Activated CD4-positive, alpha-beta T cell treated with anti-CD3 and anti-CD28 coated beads for 36 hours (primary cell): Measurements from ENCODE around the gene DDTL. TPM values are rescaled to one million over a fixed set of nuclear protein-coding genes. Genes with fewer than 3 reads are reported as not detected.
"Not testable (repeated sequence)": the region's sequence is repeated elsewhere in the genome, so short reads cannot be mapped to it uniquely, and the experiment has no call there.

ENCODE experiments used
- ATAC-seq: fragments of 200-7000 bp; cut with Tn5 transposase; one replicate; pipeline ENCODE4 v1.10.0; 2021; ENCODE audit warnings: mild to moderate bottlenecking, moderate library complexity
- CTCF ChIA-PET: fragments of 350-600 bp; sonication (Branson Sonifier 250); formaldehyde crosslinking; loops from one replicate; lab custom pipeline; 2021; ENCODE audit warnings: antibody characterized with exemption; lab: Charles Lee
- POLR2A ChIA-PET: fragments of 350-600 bp; sonication (Branson Sonifier 250); formaldehyde crosslinking; loops from one replicate; lab custom pipeline; 2021; ENCODE audit warnings: antibody characterized with exemption, inconsistent platforms; lab: Charles Lee
- DNase-seq: peaks from one replicate; pipeline ENCODE4 v3.0.0-alpha.2; 2020
- H3K27ac Mint-ChIP-seq: one replicate; pipeline ENCODE4 v1.8.0; 2021; ENCODE audit warnings: mixed read lengths
- H3K27me3 Mint-ChIP-seq: one replicate; pipeline ENCODE4 v1.8.0; 2021; ENCODE audit warnings: mixed read lengths
- H3K36me3 Mint-ChIP-seq: one replicate; pipeline ENCODE4 v1.8.0; 2021; ENCODE audit warnings: low read depth, mixed read lengths
- H3K4me1 Mint-ChIP-seq: one replicate; pipeline ENCODE4 v1.8.0; 2021; ENCODE audit warnings: mixed read lengths
- H3K4me3 Mint-ChIP-seq: one replicate; pipeline ENCODE4 v1.8.0; 2021; ENCODE audit warnings: mild to moderate bottlenecking, moderate library complexity, mixed read lengths
- H3K9me3 Mint-ChIP-seq: one replicate; pipeline ENCODE4 v1.8.0; 2021; ENCODE audit warnings: low read depth, mixed read lengths
- intact Hi-C, 2 experiments: fragments of 100-400 bp; cut with DNase I in 1 of 2; cut with micrococcal nuclease in 1 of 2; formaldehyde crosslinking; loops; one replicate each; pipeline versions ENCODE4 v1.14.2 to v1.15.1; 2022 to 2024; cut with DNase I, micrococcal nuclease
- total RNA-seq, 2 experiments: library from RNA; stranded (reverse); gene quantifications; one replicate each; pipeline ENCODE4 v1.2.3, GENCODE V29; 2021

Gene DDTL
- 1 to 10 TPM; 2.3 to 2.8 TPM for total RNA-seq

DNA sequence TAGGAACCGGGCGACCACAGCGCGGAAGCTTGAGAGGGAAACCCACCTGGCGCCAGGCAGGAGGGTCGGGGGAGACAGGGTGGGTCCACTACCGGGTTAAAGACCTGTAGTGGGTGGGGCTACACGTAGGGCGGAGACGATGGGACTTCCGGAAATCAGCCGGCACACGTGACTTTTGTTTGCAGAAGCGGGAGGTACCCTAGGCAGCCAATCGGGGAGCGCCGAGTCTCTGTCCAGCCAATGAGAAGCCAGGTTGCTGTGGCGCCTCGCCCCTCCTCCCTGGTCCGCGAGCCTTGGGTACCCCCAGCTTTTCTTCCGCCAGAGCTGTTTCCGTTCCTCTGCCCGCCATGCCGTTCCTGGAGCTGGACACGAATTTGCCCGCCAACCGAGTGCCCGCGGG, at the start of gene DDTL:
DDTL (plus strand) TSS at position 321 of the 400 bp plus-strand sequence; CDS start at position 348, 27 bp downstream.
- H3K27ac Mint-ChIP-seq, intact Hi-C loops, POLR2A ChIA-PET, DNase-seq, H3K27me3 Mint-ChIP-seq, H3K9me3 Mint-ChIP-seq, CTCF ChIA-PET, H3K4me3 Mint-ChIP-seq: not testable (repeated sequence)
- Mint-ChIP-seq H3K36me3 (peaks cover 18% of the 10 kb centered on the region), H3K4me1 (peaks cover 14% of the 10 kb centered on the region)
- peak; percentile 99 for ATAC-seq

DNA sequence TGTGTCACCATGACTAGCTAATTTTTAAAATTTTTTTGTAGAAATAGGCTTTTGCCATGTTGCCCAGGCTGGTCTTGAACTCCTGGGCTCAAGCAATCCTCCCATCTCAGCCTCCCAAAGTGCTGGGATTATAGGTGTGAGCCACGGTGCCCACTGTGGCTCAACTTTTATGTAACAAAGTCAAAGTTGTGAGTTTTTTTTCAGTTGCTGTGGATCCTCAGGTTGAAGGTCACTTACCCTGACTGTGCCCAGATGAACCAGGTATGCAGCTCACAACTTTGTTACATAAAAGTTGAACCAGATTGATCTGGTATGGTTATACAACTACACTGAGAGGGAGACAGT, 46.4 kb upstream of the DDTL start:
- DNase-seq, H3K27ac Mint-ChIP-seq, intact Hi-C loops, H3K4me3 Mint-ChIP-seq, ATAC-seq, H3K4me1 Mint-ChIP-seq, H3K27me3 Mint-ChIP-seq, POLR2A ChIA-PET, H3K9me3 Mint-ChIP-seq: not testable (repeated sequence)
- peaks cover 16% of the 10 kb centered on the region for H3K36me3 Mint-ChIP-seq
- CTCF ChIA-PET = interaction anchor here (1.0 to 2.0 kb wide), 4 partner anchors 10 to 28 kb away, joined by 3 to 9 read pairs (median 4); no protein-coding TSS in a partner anchor

DNA sequence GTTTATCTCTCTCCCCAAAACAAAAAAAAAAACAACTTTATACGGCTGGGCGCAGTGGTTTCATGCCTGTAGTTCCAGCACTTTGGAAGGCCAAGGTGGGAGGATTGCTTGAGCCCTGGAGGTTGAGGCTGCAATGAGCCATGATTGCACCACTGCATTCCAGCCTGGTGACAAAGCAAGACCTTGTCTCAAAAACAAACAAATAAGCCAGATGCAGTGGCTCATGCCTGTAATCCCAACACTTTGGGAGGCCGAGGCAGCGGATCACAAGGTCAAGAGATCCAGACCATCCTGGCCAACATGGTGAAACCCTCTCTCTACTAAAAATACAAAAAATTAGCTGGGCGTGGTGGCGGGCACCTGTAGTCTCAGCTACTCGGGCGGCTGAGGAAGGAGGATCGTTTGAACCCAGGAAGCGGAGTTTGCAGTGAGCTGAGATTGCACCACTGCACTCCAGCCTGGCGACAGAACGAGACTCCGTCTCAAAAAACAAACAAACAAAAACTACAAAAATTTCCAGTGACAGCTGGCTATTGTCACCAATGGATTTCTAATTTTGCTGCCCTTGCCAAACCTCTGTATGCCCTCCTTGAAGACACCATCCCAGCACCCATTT, 45.0 kb upstream of the DDTL start:
- H3K27me3 Mint-ChIP-seq = not testable (repeated sequence)

DNA sequence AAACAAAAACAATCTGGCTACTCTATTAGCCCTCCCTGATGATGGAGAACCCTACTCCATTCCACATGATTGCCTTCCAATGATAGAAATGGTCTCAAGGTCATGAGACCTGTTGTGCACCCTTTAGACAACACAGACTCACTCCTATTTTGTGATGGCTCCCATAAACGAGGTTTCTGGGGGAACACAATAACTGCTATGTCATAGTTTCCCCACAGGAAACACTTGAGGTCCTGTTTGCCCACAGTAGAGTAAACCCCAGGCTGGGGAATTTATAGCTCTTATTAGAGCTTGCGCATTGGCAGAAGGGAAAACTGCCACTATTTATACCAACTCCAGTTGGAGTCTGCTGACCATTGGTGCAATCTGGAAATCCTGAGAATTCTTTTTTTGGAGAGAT, 43.8 kb upstream of the DDTL start:
- Mint-ChIP-seq H3K4me1 (no peaks in the 10 kb centered on the region), H3K9me3 (peaks cover 9% of the 10 kb centered on the region), H3K27me3 (no peaks in the 10 kb centered on the region), H3K4me3 (no peak overlapping the region), H3K27ac (no peak overlapping the region), H3K36me3 (peaks cover 34% of the 10 kb centered on the region)
- no peak for ATAC-seq
- POLR2A ChIA-PET = no interaction called here
- intact Hi-C loops = no loop called here
- no peak for DNase-seq
- CTCF ChIA-PET = no interaction called here

More for the DNA sequence above, 45.0 kb upstream of the DDTL start:
- ATAC-seq, H3K9me3 Mint-ChIP-seq, intact Hi-C loops, H3K27ac Mint-ChIP-seq, POLR2A ChIA-PET, H3K4me3 Mint-ChIP-seq, H3K4me1 Mint-ChIP-seq, DNase-seq: not testable (repeated sequence)
- H3K36me3 Mint-ChIP-seq = peaks cover 28% of the 10 kb centered on the region
- CTCF ChIA-PET = interaction anchor here (0.6 to 1.0 kb wide), 2 partner anchors 8 to 13 kb away, joined by 3 read pairs; no protein-coding TSS in a partner anchor

DNA sequence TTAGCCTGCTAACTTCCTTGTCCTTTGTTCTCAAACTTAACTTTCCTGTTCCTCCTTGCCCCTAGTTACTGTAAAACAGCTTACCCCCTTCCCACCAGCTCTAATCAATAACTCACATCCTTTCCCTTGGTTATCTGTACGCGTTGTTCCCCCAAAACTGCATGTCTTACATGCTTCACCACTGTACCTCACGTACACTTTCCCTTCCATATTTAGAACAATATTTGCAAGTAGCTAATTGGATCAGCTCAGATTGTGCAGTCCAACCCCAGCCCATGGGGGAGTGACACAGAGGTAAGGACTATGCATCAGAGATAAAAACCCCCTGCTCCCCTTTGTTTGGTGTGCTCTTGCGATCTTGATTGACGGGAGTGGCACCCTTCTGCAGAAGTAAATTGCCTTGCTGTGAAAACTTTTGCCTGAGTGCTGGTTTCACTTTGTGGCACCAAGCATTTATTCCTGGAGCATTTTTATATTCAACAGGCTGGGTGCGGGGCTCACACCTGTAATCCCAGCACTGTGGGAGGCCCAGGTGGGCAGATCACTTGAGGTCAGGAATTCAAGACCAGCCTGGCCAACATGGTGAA, 41.6 kb upstream of the DDTL start:
- no peak overlapping the region for H3K4me3 Mint-ChIP-seq

DNA sequence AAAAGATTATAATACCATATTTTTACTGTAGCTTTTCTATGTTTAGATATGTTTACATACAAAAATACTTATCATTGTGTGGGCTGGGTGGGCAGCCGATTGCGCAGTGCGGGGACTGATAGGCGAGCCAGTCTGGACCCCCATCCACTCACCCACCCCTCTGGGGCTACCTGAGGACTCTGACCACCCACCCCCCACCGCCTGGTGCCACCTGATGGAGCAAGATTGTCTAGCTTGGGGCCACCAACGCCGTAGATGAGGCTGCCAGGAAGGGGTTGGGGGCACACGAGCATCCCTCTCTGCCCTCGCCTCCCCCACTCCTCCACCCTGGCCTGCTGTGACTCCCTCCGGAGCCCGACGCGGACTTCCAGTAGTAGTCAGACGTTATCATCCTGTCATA, 40.1 kb upstream of the DDTL start:
- POLR2A ChIA-PET = no interaction called here
- H3K9me3 Mint-ChIP-seq = peaks cover 9% of the 10 kb centered on the region
- intact Hi-C loops = no loop called here
- H3K4me3 Mint-ChIP-seq = no peak overlapping the region
- ATAC-seq (no peak), DNase-seq (no peak)
- no peaks in the 10 kb centered on the region for H3K27me3 Mint-ChIP-seq
- H3K27ac Mint-ChIP-seq = no peak overlapping the region
- no peaks in the 10 kb centered on the region for H3K4me1 Mint-ChIP-seq
- CTCF ChIA-PET = no interaction called here
- H3K36me3 Mint-ChIP-seq = peaks cover 40% of the 10 kb centered on the region

More for the DNA sequence above, 41.6 kb upstream of the DDTL start:
- peaks cover 37% of the 10 kb centered on the region for H3K36me3 Mint-ChIP-seq
- intact Hi-C loops = no loop called here
- CTCF ChIA-PET = interaction anchor here (0.7 kb wide), 1 partner anchor 283 kb away, joined by 3 read pairs; no protein-coding TSS in a partner anchor
- H3K4me1 Mint-ChIP-seq = no peaks in the 10 kb centered on the region
- no peaks in the 10 kb centered on the region for H3K27me3 Mint-ChIP-seq
- H3K9me3 Mint-ChIP-seq = peaks cover 9% of the 10 kb centered on the region
- POLR2A ChIA-PET = no interaction called here
- no peak overlapping the region for H3K27ac Mint-ChIP-seq
- DNase-seq (no peak), ATAC-seq (no peak)

DNA sequence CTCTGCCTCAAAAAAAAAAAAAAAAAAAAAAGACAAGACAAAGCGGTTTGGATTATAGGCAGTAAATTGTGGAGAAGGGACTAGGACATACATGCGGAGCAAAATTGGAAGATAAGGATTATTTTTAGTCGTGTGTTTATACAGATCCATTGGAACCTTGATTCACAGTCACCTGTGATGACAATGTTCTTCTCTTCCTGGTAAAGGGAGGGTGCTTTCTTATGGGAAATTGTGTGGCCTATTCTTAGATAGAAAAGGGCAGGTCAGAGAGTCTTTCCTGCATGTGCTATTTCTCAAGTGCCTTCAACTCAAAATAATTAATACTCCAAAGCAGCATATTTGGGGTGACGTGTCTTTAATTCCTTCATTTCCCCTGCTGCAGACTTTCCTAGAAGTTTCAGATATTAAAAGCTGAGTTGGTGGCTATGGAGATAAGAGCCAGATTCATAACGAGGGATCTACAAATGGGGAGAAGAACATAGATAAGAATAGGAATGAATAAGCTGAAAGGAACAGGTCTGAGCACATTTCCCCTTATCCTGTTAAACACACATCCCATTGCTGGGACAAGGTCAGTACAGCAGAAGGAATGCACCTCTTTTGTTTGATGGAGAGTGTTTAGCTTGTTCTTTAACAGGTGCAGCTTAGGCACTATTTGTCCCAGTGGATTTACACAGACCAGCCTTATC, 28.2 kb upstream of the DDTL start:
- Mint-ChIP-seq H3K27ac (no peak overlapping the region), H3K27me3 (no peaks in the 10 kb centered on the region), H3K4me3 (no peak overlapping the region), H3K4me1 (no peaks in the 10 kb centered on the region), H3K9me3 (no peaks in the 10 kb centered on the region), H3K36me3 (no peaks in the 10 kb centered on the region)
- CTCF ChIA-PET = interaction anchor here (0.5 to 0.6 kb wide), 2 partner anchors 236 to 568 kb away, joined by 3 read pairs; no protein-coding TSS in a partner anchor
- POLR2A ChIA-PET = no interaction called here
- DNase-seq = no peak
- ATAC-seq = no peak
- intact Hi-C loops = loop anchor here (5.0 kb wide), 1 partner anchor 69 kb away; the partner anchor contains the start of gene GSTT4 (in 2 of the 2)

DNA sequence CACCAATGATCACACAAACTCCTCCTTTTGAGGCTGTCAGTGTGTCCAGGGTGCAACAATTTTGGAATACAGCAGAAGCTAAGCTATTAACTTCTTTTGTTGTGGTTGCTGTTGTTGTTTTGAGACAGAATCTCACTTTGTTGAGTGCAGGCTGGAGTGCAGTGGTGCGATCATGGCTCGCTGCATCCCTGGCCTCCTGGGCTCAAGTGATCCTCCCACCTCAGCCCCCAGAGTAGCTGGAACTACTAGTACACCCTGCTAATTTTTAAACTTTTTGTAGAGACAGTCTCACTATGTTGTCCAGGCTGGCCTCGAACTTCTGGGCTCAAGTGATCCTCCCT, 27.7 kb upstream of the DDTL start:
- ATAC-seq (no peak), DNase-seq (no peak)
- CTCF ChIA-PET = interaction anchor here (0.5 kb wide), 1 partner anchor 569 kb away, joined by 3 read pairs; no protein-coding TSS in a partner anchor
- POLR2A ChIA-PET = no interaction called here
- Mint-ChIP-seq H3K9me3 (no peaks in the 10 kb centered on the region), H3K4me3 (no peak overlapping the region), H3K4me1 (no peaks in the 10 kb centered on the region), H3K36me3 (no peaks in the 10 kb centered on the region), H3K27ac (no peak overlapping the region), H3K27me3 (no peaks in the 10 kb centered on the region)
- intact Hi-C loops = loop anchor here (5.0 kb wide), 1 partner anchor 68 kb away; the partner anchor contains the start of gene GSTT4 (in 2 of the 2)

DNA sequence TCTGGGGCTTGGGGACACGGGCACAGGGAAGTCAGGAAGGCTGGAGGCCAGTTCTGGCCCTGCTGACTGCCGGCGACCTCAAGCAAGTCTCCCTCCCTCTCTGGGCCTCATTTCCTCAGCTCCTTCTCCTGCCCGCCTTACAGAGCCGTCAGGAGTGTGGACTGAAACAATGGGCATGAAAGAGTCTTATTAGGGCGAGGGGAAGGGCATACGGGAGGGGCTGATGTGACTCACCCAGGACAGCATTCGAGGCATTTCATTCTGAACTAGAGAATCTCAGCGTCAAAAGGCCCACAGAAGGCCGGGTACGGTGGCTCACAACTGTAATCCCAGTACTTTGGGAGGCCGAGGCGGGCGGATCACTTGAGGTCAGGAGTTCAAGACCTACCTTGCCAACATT, 26.5 kb upstream of the DDTL start:
- H3K36me3 Mint-ChIP-seq, H3K27me3 Mint-ChIP-seq, DNase-seq, H3K27ac Mint-ChIP-seq, CTCF ChIA-PET, H3K9me3 Mint-ChIP-seq, POLR2A ChIA-PET, H3K4me1 Mint-ChIP-seq, H3K4me3 Mint-ChIP-seq, ATAC-seq, intact Hi-C loops: not testable (repeated sequence)

DNA sequence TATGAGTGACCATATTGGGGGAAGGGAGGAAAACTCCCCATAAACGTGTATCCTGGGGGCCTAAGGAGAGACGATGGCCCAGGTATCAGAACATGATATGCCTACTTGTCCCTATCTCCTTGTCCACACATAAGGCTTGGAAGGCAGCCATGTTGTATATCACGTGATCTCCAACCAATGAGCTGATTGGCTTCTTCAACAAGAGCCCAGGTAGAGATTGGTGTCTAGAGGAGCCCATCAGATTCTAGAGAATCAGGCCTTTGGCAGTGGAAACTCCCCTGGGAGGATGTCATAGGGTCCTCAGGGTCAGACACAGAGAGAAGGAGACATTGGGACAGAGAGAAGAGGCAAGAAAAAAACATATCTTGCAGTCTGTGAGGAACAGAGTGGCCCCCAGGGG, 19.3 kb upstream of the DDTL start:
- H3K4me1 Mint-ChIP-seq, POLR2A ChIA-PET, H3K4me3 Mint-ChIP-seq, CTCF ChIA-PET, ATAC-seq, H3K9me3 Mint-ChIP-seq, intact Hi-C loops, DNase-seq, H3K36me3 Mint-ChIP-seq, H3K27ac Mint-ChIP-seq, H3K27me3 Mint-ChIP-seq: not testable (repeated sequence)

DNA sequence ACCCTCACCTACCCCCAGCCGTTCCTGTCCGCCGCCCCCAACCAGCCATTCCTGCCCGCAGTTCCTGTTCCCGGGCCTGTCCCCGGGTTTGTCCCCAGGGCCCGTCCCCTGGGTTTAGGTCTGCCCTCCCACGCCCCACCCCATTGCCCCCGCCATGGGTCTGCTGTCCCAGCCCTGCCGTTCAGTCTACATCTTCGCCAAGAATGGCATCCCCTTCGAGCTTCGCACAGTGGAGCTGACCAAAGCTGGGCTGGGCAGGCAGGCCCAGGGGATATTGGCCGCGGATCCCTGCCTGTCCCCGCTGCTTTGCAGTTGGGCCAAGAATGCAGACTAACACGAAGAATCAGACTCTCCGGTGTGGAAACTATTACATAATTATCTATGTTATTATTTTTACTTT, 16.9 kb upstream of the DDTL start:
- H3K36me3 Mint-ChIP-seq, CTCF ChIA-PET, H3K4me1 Mint-ChIP-seq, H3K9me3 Mint-ChIP-seq, H3K27me3 Mint-ChIP-seq, ATAC-seq, POLR2A ChIA-PET, H3K4me3 Mint-ChIP-seq, H3K27ac Mint-ChIP-seq, DNase-seq: not testable (repeated sequence)
- intact Hi-C loops = loop anchor here in 1 of 2 experiments (5.0 to 10.0 kb wide), 2 partner anchors 48 to 225 kb away; no protein-coding TSS in a partner anchor
